ENCODE measurements around the gene RBM15. TPM values are rescaled to one million over a fixed set of nuclear protein-coding genes. Genes with fewer than 3 reads are reported as not detected.

Gene RBM15
- total and polyA plus RNA-seq, 2 donors (not counting 1 experiment from before 2014, with no cell fraction given) = 8.4 to 25.9 TPM

DNA sequence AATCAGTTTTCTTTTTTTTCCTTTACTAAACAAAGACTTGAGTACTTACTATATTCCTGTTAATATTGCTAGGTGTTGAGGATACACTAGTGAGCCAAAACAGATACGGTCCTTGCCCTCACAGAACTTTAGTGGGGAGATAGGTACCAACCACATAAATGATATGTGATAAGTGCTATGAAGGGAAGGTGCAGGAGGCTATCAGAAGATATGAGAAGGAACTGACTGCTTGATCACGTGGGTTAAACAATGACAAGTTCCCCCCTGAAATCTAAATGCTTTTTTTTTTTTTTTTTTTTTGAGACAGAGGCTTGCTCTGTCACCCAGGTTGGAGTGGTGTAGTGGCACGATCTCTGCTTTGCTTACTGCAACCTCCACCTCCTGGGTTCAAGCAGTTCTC lies 25.0 kb downstream of the RBM15 start:
- Histone ChIP-seq H3K4me2 (ENCODE audit: extremely low read depth, insufficient read depth, low read length) (no peak overlapping the region), H3K9ac (ENCODE audit: insufficient read depth, low read length) (no peak overlapping the region), H2AFZ (ENCODE audit: low read length) (no peak overlapping the region), H3K79me2 (ENCODE audit: control insufficient read depth, insufficient read depth, low read length) (peaks cover 4% of the 10 kb centered on the region), H3K27me3 (ENCODE audit: control insufficient read depth, insufficient read depth, low read length) (no peaks in the 10 kb centered on the region), H3K4me1 (ENCODE audit: control insufficient read depth, extremely low read depth, insufficient read depth, low read length) (no peaks in the 10 kb centered on the region), H3K9me3 (ENCODE audit: control insufficient read depth, insufficient read depth, low read depth, low read length) (no peaks in the 10 kb centered on the region), H3K27ac (ENCODE audit: insufficient read depth, low read length) (no peak overlapping the region), H4K20me1 (ENCODE audit: control insufficient read depth, extremely low read depth, insufficient read depth, low read length) (no peaks in the 10 kb centered on the region), H3K4me3 (replicated peaks in 1 of 4; ENCODE audit: control extremely low read depth in 1 of 4, insufficient read depth in 1 of 4, low read depth in 3 of 4, low read length in 4 of 4) (no peak overlapping the region), H3K36me3 (ENCODE audit: control insufficient read depth, insufficient read depth, low read length) (no peaks in the 10 kb centered on the region)
- no peak for TF ChIP-seq EZH2 (IDR thresholded peaks at IDR 0.05; ENCODE audit: low read length, missing control alignments)
- TF ChIP-seq, protein P1, sequence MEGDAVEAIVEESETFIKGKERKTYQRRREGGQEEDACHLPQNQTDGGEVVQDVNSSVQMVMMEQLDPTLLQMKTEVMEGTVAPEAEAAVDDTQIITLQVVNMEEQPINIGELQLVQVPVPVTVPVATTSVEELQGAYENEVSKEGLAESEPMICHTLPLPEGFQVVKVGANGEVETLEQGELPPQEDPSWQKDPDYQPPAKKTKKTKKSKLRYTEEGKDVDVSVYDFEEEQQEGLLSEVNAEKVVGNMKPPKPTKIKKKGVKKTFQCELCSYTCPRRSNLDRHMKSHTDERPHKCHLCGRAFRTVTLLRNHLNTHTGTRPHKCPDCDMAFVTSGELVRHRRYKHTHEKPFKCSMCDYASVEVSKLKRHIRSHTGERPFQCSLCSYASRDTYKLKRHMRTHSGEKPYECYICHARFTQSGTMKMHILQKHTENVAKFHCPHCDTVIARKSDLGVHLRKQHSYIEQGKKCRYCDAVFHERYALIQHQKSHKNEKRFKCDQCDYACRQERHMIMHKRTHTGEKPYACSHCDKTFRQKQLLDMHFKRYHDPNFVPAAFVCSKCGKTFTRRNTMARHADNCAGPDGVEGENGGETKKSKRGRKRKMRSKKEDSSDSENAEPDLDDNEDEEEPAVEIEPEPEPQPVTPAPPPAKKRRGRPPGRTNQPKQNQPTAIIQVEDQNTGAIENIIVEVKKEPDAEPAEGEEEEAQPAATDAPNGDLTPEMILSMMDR (conservative IDR thresholded peaks at IDR 0.05 in 1 of 2, IDR thresholded peaks at IDR 0.05 in 1 of 2; ENCODE audit: low read depth in 1 of 2, low read length in 2 of 2) = no peak
- no peak for DNase-seq (ENCODE audit: low read depth in 2 of 2)

DNA sequence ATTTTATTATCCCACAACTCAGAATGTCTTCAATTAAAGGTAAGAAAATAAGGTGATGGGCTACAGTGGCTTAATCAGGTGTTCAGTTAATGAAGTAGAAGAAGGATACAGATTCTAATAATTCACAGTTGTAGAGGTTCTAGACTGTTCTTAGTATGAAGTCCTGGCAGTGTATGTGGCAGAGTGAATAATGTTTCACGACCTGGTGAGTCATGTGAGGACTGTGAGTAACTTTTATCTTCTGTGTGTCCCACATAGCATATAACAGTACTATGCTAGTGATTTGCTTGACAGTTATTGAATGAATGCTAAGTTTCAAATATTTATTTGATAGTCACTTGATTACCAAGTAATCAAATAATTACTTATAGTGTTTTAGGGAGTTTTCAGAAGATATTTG lies 31.6 kb downstream of the RBM15 start:
- no peaks in the 10 kb centered on the region for H3K9me3 ChIP-seq (ENCODE audit: control insufficient read depth, insufficient read depth, low read depth, low read length)
- DNase-seq (ENCODE audit: low read depth in 2 of 2) = peak; percentile 54 to 74
- H4K20me1 ChIP-seq (ENCODE audit: control insufficient read depth, extremely low read depth, insufficient read depth, low read length) = no peaks in the 10 kb centered on the region
- H2AFZ ChIP-seq (ENCODE audit: low read length) = no peak overlapping the region
- H3K27me3 ChIP-seq (ENCODE audit: control insufficient read depth, insufficient read depth, low read length) = no peaks in the 10 kb centered on the region
- TF ChIP-seq, protein P1 (conservative IDR thresholded peaks at IDR 0.05 in 1 of 2, IDR thresholded peaks at IDR 0.05 in 1 of 2; ENCODE audit: low read depth in 1 of 2, low read length in 2 of 2) = no peak
- TF ChIP-seq EZH2 (IDR thresholded peaks at IDR 0.05; ENCODE audit: low read length, missing control alignments) = no peak
- H3K27ac ChIP-seq (ENCODE audit: insufficient read depth, low read length) = no peak overlapping the region
- H3K79me2 ChIP-seq (ENCODE audit: control insufficient read depth, insufficient read depth, low read length) = peaks cover 4% of the 10 kb centered on the region
- peaks cover 4% of the 10 kb centered on the region for H3K36me3 ChIP-seq (ENCODE audit: control insufficient read depth, insufficient read depth, low read length)
- no peak overlapping the region for H3K9ac ChIP-seq (ENCODE audit: insufficient read depth, low read length)
- no peak overlapping the region for H3K4me3 ChIP-seq (replicated peaks in 1 of 4; ENCODE audit: control extremely low read depth in 1 of 4, insufficient read depth in 1 of 4, low read depth in 3 of 4, low read length in 4 of 4)
- H3K4me2 ChIP-seq (ENCODE audit: extremely low read depth, insufficient read depth, low read length) = no peak overlapping the region
- no peaks in the 10 kb centered on the region for H3K4me1 ChIP-seq (ENCODE audit: control insufficient read depth, extremely low read depth, insufficient read depth, low read length)

DNA sequence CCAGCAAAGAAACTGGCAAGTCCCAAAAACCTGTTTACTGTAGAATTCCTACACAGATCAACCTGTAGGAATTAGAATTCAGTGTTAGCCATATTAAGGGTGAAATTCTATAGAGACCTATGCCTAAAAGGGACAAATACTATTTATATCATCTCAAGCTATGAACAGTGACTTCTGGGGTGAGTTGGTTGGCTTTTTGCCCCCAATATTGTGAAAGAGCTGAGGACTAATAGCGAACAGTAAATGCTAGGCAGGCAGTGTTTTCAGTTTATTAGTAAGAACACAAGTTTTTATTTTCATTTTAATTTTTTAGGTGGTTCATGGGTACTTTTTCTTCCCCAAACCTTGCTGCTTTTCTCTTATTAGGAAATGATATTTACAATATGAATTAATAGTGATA lies 36.3 kb downstream of the RBM15 start:
- no peak overlapping the region for H3K27ac ChIP-seq (ENCODE audit: insufficient read depth, low read length)
- peaks cover 4% of the 10 kb centered on the region for H3K36me3 ChIP-seq (ENCODE audit: control insufficient read depth, insufficient read depth, low read length)
- no peaks in the 10 kb centered on the region for H4K20me1 ChIP-seq (ENCODE audit: control insufficient read depth, extremely low read depth, insufficient read depth, low read length)
- H3K4me2 ChIP-seq (ENCODE audit: extremely low read depth, insufficient read depth, low read length) = no peak overlapping the region
- H3K79me2 ChIP-seq (ENCODE audit: control insufficient read depth, insufficient read depth, low read length) = peaks cover 4% of the 10 kb centered on the region
- H2AFZ ChIP-seq (ENCODE audit: low read length) = no peak overlapping the region
- H3K4me1 ChIP-seq (ENCODE audit: control insufficient read depth, extremely low read depth, insufficient read depth, low read length) = peaks cover 4% of the 10 kb centered on the region
- no peak overlapping the region for H3K9ac ChIP-seq (ENCODE audit: insufficient read depth, low read length)
- no peaks in the 10 kb centered on the region for H3K9me3 ChIP-seq (ENCODE audit: control insufficient read depth, insufficient read depth, low read depth, low read length)
- H3K4me3 ChIP-seq (replicated peaks in 1 of 4; ENCODE audit: control extremely low read depth in 1 of 4, insufficient read depth in 1 of 4, low read depth in 3 of 4, low read length in 4 of 4) = no peak overlapping the region
- TF ChIP-seq, protein P1 (conservative IDR thresholded peaks at IDR 0.05 in 1 of 2, IDR thresholded peaks at IDR 0.05 in 1 of 2; ENCODE audit: low read depth in 1 of 2, low read length in 2 of 2) = no peak
- no peak for TF ChIP-seq EZH2 (IDR thresholded peaks at IDR 0.05; ENCODE audit: low read length, missing control alignments)
- DNase-seq (ENCODE audit: low read depth in 2 of 2) = peak in 1 of 2 donors; percentile 53
- H3K27me3 ChIP-seq (ENCODE audit: control insufficient read depth, insufficient read depth, low read length) = no peaks in the 10 kb centered on the region

Data from fibroblast of lung (primary cell).